Muscle of leg (tissue), 11 donors: Measurements from ENCODE around the gene E2F4. TPM values are rescaled to one million over a fixed set of nuclear protein-coding genes. Genes with fewer than 3 reads are reported as not detected.

ENCODE experiments used
- DNase-seq: peaks from one replicate; pipeline ENCODE4 v3.0.0; 2013
- H3K27ac ChIP-seq: one replicate; pipeline ENCODE4 v1.5.1; 2013; ENCODE audit warnings: mild to moderate bottlenecking, low read length, control low read depth
- H3K27me3 ChIP-seq: one replicate; pipeline ENCODE4 v1.6.1; 2013; ENCODE audit warnings: low read length; ENCODE audit not compliant: control insufficient read depth, insufficient read depth
- H3K36me3 ChIP-seq: one replicate; pipeline ENCODE4 v1.6.1; 2013; ENCODE audit warnings: low read length; ENCODE audit not compliant: control insufficient read depth, insufficient read depth
- H3K4me1 ChIP-seq: one replicate; pipeline ENCODE4 v1.6.1; 2013; ENCODE audit warnings: low read length; ENCODE audit not compliant: control insufficient read depth, insufficient read depth
- H3K4me3 ChIP-seq: one replicate; pipeline ENCODE4 v1.5.1; 2013; ENCODE audit warnings: low read length, control low read depth
- H3K9me3 ChIP-seq: replicated peaks from 2 replicates; pipeline ENCODE4 v1.6.1; 2013; ENCODE audit warnings: low read depth, low read length; ENCODE audit not compliant: control insufficient read depth
- WGBS: methylation state at CpG from one replicate; pipeline ENCODE4 v1.1.5; 2013; ENCODE audit warnings: missing lambda C conversion rate; ENCODE audit not compliant: insufficient coverage; 5-methylcytosine and 5-hydroxymethylcytosine counted together
- polyA plus RNA-seq, 8 donors: library from polyadenylated mRNA; unstranded; fragments of 120-200 nt; gene quantifications; one replicate each; pipeline versions ENCODE4 v1.2.1 to v1.2.3, GENCODE V29; 2013; ENCODE audit warnings: inconsistent platforms in 1 of 8, low replicate concordance in 1 of 8; ENCODE audit not compliant: insufficient read length in 8 of 8, insufficient read depth in 1 of 8
- total RNA-seq: library from RNA; stranded (reverse); fragments of 120-200 nt; gene quantifications from one replicate; pipeline ENCODE4 v1.2.4, GENCODE V29; 2013

The E2F4 gene
- total and polyA plus RNA-seq, 9 donors = 28.1 to 51.1 (median 45.6) TPM

GRCh38 chr16:67226804-67227566 lies 35.0 kb downstream of the E2F4 start, which contains the start of gene TMEM208:
Gene TMEM208, plus strand, starts transcription at chr16:67227130. Its CDS starts 89 bp downstream, at chr16:67227219.
- H3K9me3 ChIP-seq = no peaks in the 10 kb centered on the region
- peak within 1 kb of the TSS; percentile 86 for H3K27ac ChIP-seq
- H3K36me3 ChIP-seq = peaks cover 41% of the 10 kb centered on the region
- H3K4me1 ChIP-seq = peaks cover 23% of the 10 kb centered on the region
- DNase-seq = peak; percentile 99
- H3K4me3 ChIP-seq = peak within 1 kb of the TSS; percentile 78
- WGBS = 0% methylated on average over 39 of the region's 46 CpGs
- no peaks in the 10 kb centered on the region for H3K27me3 ChIP-seq

- WGBS = 11% methylated on average over 9 of the region's 12 CpGs
These were observed 35.6 kb downstream of the E2F4 start for GRCh38 chr16:67227567-67227921.

GRCh38 chr16:67228034-67228785 lies 36.3 kb downstream of the E2F4 start:
- no peak for DNase-seq
- peak overlapping the region; percentile 78 for H3K4me3 ChIP-seq

More at GRCh38 chr16:67227567-67227921, 35.6 kb downstream of the E2F4 start:
- Histone ChIP-seq H3K4me1 (peaks cover 23% of the 10 kb centered on the region), H3K4me3 (peak overlapping the region; percentile 78), H3K27ac (peak overlapping the region; percentile 32), H3K9me3 (no peaks in the 10 kb centered on the region), H3K27me3 (no peaks in the 10 kb centered on the region), H3K36me3 (peaks cover 42% of the 10 kb centered on the region)
- DNase-seq = no peak

GRCh38 chr16:67228905-67229304 lies 37.0 kb downstream of the E2F4 start:
- WGBS = 92% methylated on average over 8 of the region's 9 CpGs
- peaks cover 23% of the 10 kb centered on the region for H3K4me1 ChIP-seq
- no peaks in the 10 kb centered on the region for H3K27me3 ChIP-seq
- H3K4me3 ChIP-seq = no peak overlapping the region
- H3K9me3 ChIP-seq = no peaks in the 10 kb centered on the region
- H3K36me3 ChIP-seq = peaks cover 49% of the 10 kb centered on the region
- no peak overlapping the region for H3K27ac ChIP-seq
- DNase-seq = no peak

More at GRCh38 chr16:67228034-67228785, 36.3 kb downstream of the E2F4 start:
- no peak overlapping the region for H3K27ac ChIP-seq
- H3K27me3 ChIP-seq = no peaks in the 10 kb centered on the region
- peaks cover 23% of the 10 kb centered on the region for H3K4me1 ChIP-seq
- H3K36me3 ChIP-seq = peaks cover 43% of the 10 kb centered on the region
- 87% methylated on average over 5 of the region's 9 CpGs for WGBS
- H3K9me3 ChIP-seq = no peaks in the 10 kb centered on the region

- peaks cover 60% of the 10 kb centered on the region for H3K36me3 ChIP-seq
- no peak for DNase-seq
- H3K9me3 ChIP-seq = no peaks in the 10 kb centered on the region
- no peak overlapping the region for H3K27ac ChIP-seq
- H3K4me1 ChIP-seq = peaks cover 23% of the 10 kb centered on the region
- no peaks in the 10 kb centered on the region for H3K27me3 ChIP-seq
- 95% methylated on average over 32 of the region's 32 CpGs for WGBS
- H3K4me3 ChIP-seq = no peak overlapping the region
These were observed 38.2 kb downstream of the E2F4 start for GRCh38 chr16:67229906-67230808.

GRCh38 chr16:67230809-67231660 lies 39.1 kb downstream of the E2F4 start:
- H3K36me3 ChIP-seq = peaks cover 68% of the 10 kb centered on the region
- no peaks in the 10 kb centered on the region for H3K27me3 ChIP-seq
- WGBS = 85% methylated on average over 7 of the region's 12 CpGs
- no peak for DNase-seq
- H3K9me3 ChIP-seq = no peaks in the 10 kb centered on the region
- no peak overlapping the region for H3K27ac ChIP-seq
- H3K4me1 ChIP-seq = peaks cover 15% of the 10 kb centered on the region
- H3K4me3 ChIP-seq = no peak overlapping the region

- H3K36me3 ChIP-seq = peaks cover 81% of the 10 kb centered on the region
- WGBS = 77% methylated on average over 5 of the region's 7 CpGs
- H3K27ac ChIP-seq = no peak overlapping the region
- H3K4me3 ChIP-seq = no peak overlapping the region
- DNase-seq = no peak
- H3K27me3 ChIP-seq = no peaks in the 10 kb centered on the region
- H3K4me1 ChIP-seq = no peaks in the 10 kb centered on the region
- H3K9me3 ChIP-seq = no peaks in the 10 kb centered on the region
These were observed 41.6 kb downstream of the E2F4 start for GRCh38 chr16:67233596-67233995.

- 79% methylated on average over 10 of the region's 10 CpGs for WGBS
- Histone ChIP-seq H3K27ac (no peak overlapping the region), H3K9me3 (no peaks in the 10 kb centered on the region), H3K4me3 (no peak overlapping the region), H3K27me3 (no peaks in the 10 kb centered on the region), H3K4me1 (no peaks in the 10 kb centered on the region), H3K36me3 (peaks cover 76% of the 10 kb centered on the region)
- no peak for DNase-seq
These were observed 42.2 kb downstream of the E2F4 start for GRCh38 chr16:67234180-67234597.

- H3K9me3 ChIP-seq = no peaks in the 10 kb centered on the region
These were observed 44.0 kb downstream of the E2F4 start for GRCh38 chr16:67235816-67236562.

More at GRCh38 chr16:67235816-67236562, 44.0 kb downstream of the E2F4 start:
- Histone ChIP-seq H3K27ac (no peak overlapping the region), H3K4me3 (no peak overlapping the region), H3K27me3 (no peaks in the 10 kb centered on the region), H3K4me1 (no peaks in the 10 kb centered on the region), H3K36me3 (peaks cover 63% of the 10 kb centered on the region)
- DNase-seq = no peak
- 80% methylated on average over 14 of the region's 17 CpGs for WGBS
